Cerebellar nuclear complex (tissue), 1 donor: ENCODE measurements around the gene ZNF587.
"Not testable (repeated sequence)": the region's sequence is repeated elsewhere in the genome, so short reads cannot be mapped to it uniquely, and the experiment has no call there.

Experiments used
- DNase-seq, 2 experiments: peaks; one replicate each; lab custom pipeline; 2025; lab: John Stamatoyannopoulos, UW

ZNF587 gene

GRCh38 chr19:57849666-57850473 is at the start of gene ZNF587:
Gene ZNF587, plus strand, starts transcription at chr19:57849859. Its CDS starts 180 bp downstream, at chr19:57850039.
- peak in 1 of 2 experiments; percentile 48 for DNase-seq

GRCh38 chr19:57800696-57801095 is 49.0 kb upstream of the ZNF587 start:
- DNase-seq, result no peak

GRCh38 chr19:57802269-57802668 is 47.4 kb upstream of the ZNF587 start:
- DNase-seq, result no peak

- no peak for DNase-seq
Measured at GRCh38 chr19:57803265-57803593, 46.4 kb upstream of the ZNF587 start.

GRCh38 chr19:57803594-57804325 is 45.9 kb upstream of the ZNF587 start:
- no peak for DNase-seq

GRCh38 chr19:57807541-57807940 is 42.1 kb upstream of the ZNF587 start:
- DNase-seq, result no peak

GRCh38 chr19:57810410-57811295 is 39.0 kb upstream of the ZNF587 start:
- not testable (repeated sequence) for DNase-seq

- no peak for DNase-seq
Measured at GRCh38 chr19:57812226-57812625, 37.4 kb upstream of the ZNF587 start.

- not testable (repeated sequence) for DNase-seq
Measured at GRCh38 chr19:57812975-57813820, 36.5 kb upstream of the ZNF587 start.

GRCh38 chr19:57813919-57814504 is 35.6 kb upstream of the ZNF587 start:
- DNase-seq, result no peak

GRCh38 chr19:57814505-57815246 is 35.0 kb upstream of the ZNF587 start, which contains the start of gene ZNF552:
Gene ZNF552, minus strand, starts transcription at chr19:57814913. Its CDS starts 170 bp downstream, at chr19:57814743.
- DNase-seq, result peak; percentile 52 to 89

GRCh38 chr19:57815247-57816075 is 34.2 kb upstream of the ZNF587 start:
- DNase-seq, result no peak

- DNase-seq, result no peak
Measured at GRCh38 chr19:57816652-57817051, 33.0 kb upstream of the ZNF587 start.

GRCh38 chr19:57817976-57818375 is 31.7 kb upstream of the ZNF587 start:
- no peak for DNase-seq

GRCh38 chr19:57818378-57818777 is 31.3 kb upstream of the ZNF587 start:
- no peak for DNase-seq

- DNase-seq, result peak; percentile 43 to 69
Measured at GRCh38 chr19:57819475-57820148, 30.0 kb upstream of the ZNF587 start.

- no peak for DNase-seq
Measured at GRCh38 chr19:57820599-57820998, 29.1 kb upstream of the ZNF587 start.

- not testable (repeated sequence) for DNase-seq
Measured at GRCh38 chr19:57821095-57821494, 28.6 kb upstream of the ZNF587 start.

- not testable (repeated sequence) for DNase-seq
Measured at GRCh38 chr19:57821501-57821900, 28.2 kb upstream of the ZNF587 start.
